Astrocyte (in vitro differentiated cells and primary cell): ENCODE data around the gene AQP11. TPM values are rescaled to one million over a fixed set of nuclear protein-coding genes. Genes with fewer than 3 reads are reported as not detected.
"Not testable (repeated sequence)": the region's sequence is repeated elsewhere in the genome, so short reads cannot be mapped to it uniquely, and the experiment has no call there.

Experiments used
- DNase-seq: peaks from one replicate; pipeline ENCODE4 v3.0.0-alpha.2; 2010; ENCODE audit warnings: low read depth
- FAIRE-seq: peaks from 2 replicates; lab custom pipeline; 2011; peaks lifted over from hg19 to GRCh38; lab: Jason Lieb, UNC
- H2AFZ ChIP-seq: 2 replicates; pipeline ENCODE4 v1.6.0; 2012; ENCODE audit warnings: low read depth, low read length, inconsistent platforms
- H3K27ac ChIP-seq: 2 replicates; pipeline ENCODE4 v1.5.1; 2011; ENCODE audit warnings: low read depth, low read length, inconsistent platforms
- H3K27me3 ChIP-seq: 2 replicates; pipeline ENCODE4 v1.6.0; 2011; ENCODE audit warnings: low read length, inconsistent platforms; ENCODE audit not compliant: insufficient read depth
- H3K36me3 ChIP-seq: 2 replicates; pipeline ENCODE4 v1.5.1; 2011; ENCODE audit warnings: low read length, inconsistent platforms; ENCODE audit not compliant: insufficient read depth
- H3K4me1 ChIP-seq: 2 replicates; pipeline ENCODE4 v1.5.1; 2011; ENCODE audit warnings: low read length, inconsistent platforms; ENCODE audit not compliant: insufficient read depth
- H3K4me2 ChIP-seq: 2 replicates; pipeline ENCODE4 v1.6.0; 2012; ENCODE audit warnings: low read length, inconsistent platforms
- H3K4me3 ChIP-seq: 2 replicates; pipeline ENCODE4 v1.5.1; 2011; ENCODE audit warnings: low read depth, mild to moderate bottlenecking, low read length, inconsistent platforms; ENCODE audit not compliant: insufficient read depth
- H3K79me2 ChIP-seq: 2 replicates; pipeline ENCODE4 v1.6.0; 2012; ENCODE audit warnings: mild to moderate bottlenecking, low read length, inconsistent platforms; ENCODE audit not compliant: insufficient read depth
- H3K9ac ChIP-seq: 2 replicates; pipeline ENCODE4 v1.6.0; 2012; ENCODE audit warnings: mild to moderate bottlenecking, low read length, inconsistent platforms
- H3K9me3 ChIP-seq: 2 replicates; pipeline ENCODE4 v1.5.1; 2012; ENCODE audit warnings: low read depth, mild to moderate bottlenecking, low read length, inconsistent platforms; ENCODE audit not compliant: insufficient read depth
- H4K20me1 ChIP-seq: 2 replicates; pipeline ENCODE4 v1.6.0; 2012; ENCODE audit warnings: low read length, inconsistent platforms; ENCODE audit not compliant: insufficient read depth
- H3K27ac Mint-ChIP-seq: one replicate; pipeline ENCODE4 v1.8.0; 2021; ENCODE audit warnings: mild to moderate bottlenecking, mixed read lengths; ENCODE audit not compliant: unreplicated experiment
- H3K27me3 Mint-ChIP-seq: one replicate; pipeline ENCODE4 v1.8.0; 2021; ENCODE audit warnings: low read depth, mixed read lengths; ENCODE audit not compliant: unreplicated experiment
- H3K36me3 Mint-ChIP-seq: one replicate; pipeline ENCODE4 v1.8.0; 2021; ENCODE audit warnings: low read depth, mixed read lengths; ENCODE audit not compliant: unreplicated experiment
- H3K4me1 Mint-ChIP-seq: one replicate; pipeline ENCODE4 v1.8.0; 2021; ENCODE audit warnings: low read depth, mixed read lengths; ENCODE audit not compliant: unreplicated experiment
- H3K4me3 Mint-ChIP-seq: one replicate; pipeline ENCODE4 v1.8.0; 2021; ENCODE audit warnings: mild to moderate bottlenecking, moderate library complexity, mixed read lengths; ENCODE audit not compliant: unreplicated experiment
- H3K9me3 Mint-ChIP-seq: one replicate; pipeline ENCODE4 v1.8.0; 2021; ENCODE audit warnings: mild to moderate bottlenecking, mixed read lengths; ENCODE audit not compliant: unreplicated experiment
- CTCF ChIP-seq: IDR thresholded peaks from 2 replicates; pipeline ENCODE4 v1.5.1; 2011; ENCODE audit warnings: low read depth, mild to moderate bottlenecking, inconsistent platforms, low read length, moderate library complexity; ENCODE audit not compliant: insufficient read depth
- EZH2 ChIP-seq: IDR thresholded peaks from 2 replicates; pipeline ENCODE4 v1.6.1; 2012; ENCODE audit warnings: mild to moderate bottlenecking, low read length, inconsistent platforms; ENCODE audit not compliant: insufficient read depth
- total RNA-seq: library from RNA; stranded (reverse); gene quantifications from 2 replicates; pipeline ENCODE4 v1.2.1, GENCODE V29; 2021

AQP11 gene
- total RNA-seq, 1 donor from 2014 or later, result 0.91 TPM

GRCh38 chr11:77547863-77548551, 41.7 kb upstream of the AQP11 start:
- H3K9me3 ChIP-seq, result peaks cover 3% of the 10 kb centered on the region
- peak overlapping the region; percentile 7 for H3K27ac Mint-ChIP-seq
- no peaks in the 10 kb centered on the region for H3K36me3 ChIP-seq
- H4K20me1 ChIP-seq, result no peaks in the 10 kb centered on the region
- no peak overlapping the region for H3K4me3 Mint-ChIP-seq
- DNase-seq (peak; percentile 47), FAIRE-seq (no peak)
- H3K36me3 Mint-ChIP-seq, result no peaks in the 10 kb centered on the region
- TF ChIP-seq EZH2 (no peak), CTCF (peak; percentile 65)
- no peak overlapping the region for H2AFZ ChIP-seq
- H3K9me3 Mint-ChIP-seq, result peaks cover 2% of the 10 kb centered on the region
- no peaks in the 10 kb centered on the region for H3K27me3 ChIP-seq
- no peak overlapping the region for H3K4me3 ChIP-seq
- H3K79me2 ChIP-seq, result no peaks in the 10 kb centered on the region
- H3K4me1 Mint-ChIP-seq, result peaks cover 3% of the 10 kb centered on the region
- H3K4me1 ChIP-seq, result no peaks in the 10 kb centered on the region
- peak overlapping the region; percentile 2 for H3K4me2 ChIP-seq
- no peak overlapping the region for H3K27ac ChIP-seq
- H3K27me3 Mint-ChIP-seq, result peaks cover 5% of the 10 kb centered on the region
- H3K9ac ChIP-seq, result no peak overlapping the region

- H2AFZ ChIP-seq, result no peak overlapping the region
- no peak for FAIRE-seq
- DNase-seq, result no peak
- H3K79me2 ChIP-seq, result no peaks in the 10 kb centered on the region
- Mint-ChIP-seq H3K27me3 (peaks cover 5% of the 10 kb centered on the region), H3K27ac (no peak overlapping the region), H3K4me3 (no peak overlapping the region), H3K4me1 (peaks cover 3% of the 10 kb centered on the region), H3K36me3 (no peaks in the 10 kb centered on the region), H3K9me3 (peaks cover 2% of the 10 kb centered on the region)
- no peaks in the 10 kb centered on the region for H3K27me3 ChIP-seq
- no peak overlapping the region for H3K27ac ChIP-seq
- no peaks in the 10 kb centered on the region for H4K20me1 ChIP-seq
- H3K9ac ChIP-seq, result no peak overlapping the region
- peak overlapping the region; percentile 2 for H3K4me2 ChIP-seq
- no peaks in the 10 kb centered on the region for H3K4me1 ChIP-seq
- peaks cover 3% of the 10 kb centered on the region for H3K9me3 ChIP-seq
- H3K36me3 ChIP-seq, result no peaks in the 10 kb centered on the region
- no peak overlapping the region for H3K4me3 ChIP-seq
- TF ChIP-seq CTCF (no peak), EZH2 (no peak)
These were observed 41.0 kb upstream of the AQP11 start for GRCh38 chr11:77548552-77549445.

- not testable (repeated sequence) for DNase-seq, H3K36me3 ChIP-seq, H3K79me2 ChIP-seq
These were observed 38.3 kb upstream of the AQP11 start for GRCh38 chr11:77551426-77551825.

More at GRCh38 chr11:77551426-77551825, 38.3 kb upstream of the AQP11 start:
- not testable (repeated sequence) for H3K27me3 ChIP-seq, H3K4me1 Mint-ChIP-seq, H3K4me1 ChIP-seq, H4K20me1 ChIP-seq, H3K9me3 ChIP-seq, H3K4me3 ChIP-seq, H3K27ac ChIP-seq, H3K27ac Mint-ChIP-seq, H2AFZ ChIP-seq, H3K9me3 Mint-ChIP-seq, H3K27me3 Mint-ChIP-seq, H3K4me2 ChIP-seq, H3K36me3 Mint-ChIP-seq, H3K9ac ChIP-seq, FAIRE-seq, H3K4me3 Mint-ChIP-seq
